Esophagus squamous epithelium (tissue), 5 donors: ENCODE measurements around the gene ETNK1. TPM values are rescaled to one million over a fixed set of nuclear protein-coding genes. Genes with fewer than 3 reads are reported as not detected.

Experiments
- DNase-seq: peaks from one replicate; lab custom pipeline; 2025; lab: John Stamatoyannopoulos, UW
- H3K27ac ChIP-seq, 4 donors: fragments of 200-600 bp; sonication (generic); one replicate each; pipeline ENCODE4 v1.5.1; 2016 to 2019; ENCODE audit warnings: mild to moderate bottlenecking in 1 of 4
- H3K27me3 ChIP-seq, 4 donors: fragments of 200-600 bp; sonication (generic); 1 replicate in 3 of 4; 2 replicates in 1 of 4; pipeline versions ENCODE4 v1.5.1 to v1.6.0; 2017 to 2021; ENCODE audit warnings: antibody characterized with exemption in 1 of 4
- H3K36me3 ChIP-seq, 3 donors: fragments of 200-600 bp; sonication (generic); one replicate each; pipeline ENCODE4 v1.5.1; 2016 to 2019
- H3K4me1 ChIP-seq, 3 donors: fragments of 200-600 bp; sonication (generic); one replicate each; pipeline ENCODE4 v1.5.1; 2017 to 2019
- H3K4me3 ChIP-seq, 4 donors: fragments of 200-600 bp; sonication (generic); 1 replicate in 3 of 4; 2 replicates in 1 of 4; pipeline ENCODE4 v1.5.1; 2016 to 2019; ENCODE audit warnings: mild to moderate bottlenecking in 2 of 4, moderate library complexity in 1 of 4
- H3K9me3 ChIP-seq, 3 donors: fragments of 200-600 bp; sonication (generic); one replicate each; pipeline ENCODE4 v1.5.1; 2016 to 2019
- POLR2A ChIP-seq, 4 donors: fragments of 450-650 bp; IDR thresholded peaks; one replicate each; pipeline ENCODE4 v1.6.1; 2017; ENCODE audit warnings: antibody characterized with exemption in 4 of 4, mild to moderate bottlenecking in 4 of 4, moderate library complexity in 3 of 4
- WGBS, 2 donors: methylation state at CpG; one replicate each; pipeline ENCODE4 v1.1.5; 2018; 5-methylcytosine and 5-hydroxymethylcytosine counted together
- intact Hi-C: fragments of 100-400 bp; cut with DNase I; formaldehyde crosslinking; loops from one replicate; pipeline ENCODE4 v1.15.0; 2022
- total RNA-seq, 4 donors: library from RNA; depleted of rRNA; stranded (reverse); fragments of >200 nt; gene quantifications; one replicate each; pipeline ENCODE4 v1.1.0, GENCODE V29; 2016
- TF ChIP-seq, protein P1 (sequence below), 6 experiments: fragments of 450-650 bp in 4 of 6; fragments of 200-600 bp in 2 of 6; sonication (generic) in 2 of 6; IDR thresholded peaks; one replicate each; pipeline ENCODE4 v1.5.1; 2016 to 2019; ENCODE audit warnings: antibody characterized with exemption in 6 of 6, mild to moderate bottlenecking in 4 of 6, moderate library complexity in 4 of 6
- donor health status: DM: yes; HTN: yes; CAD: no.

The ETNK1 gene
- total RNA-seq, 4 donors from 2014 or later, result 13.9 to 37.3 (median 28.1) TPM

DNA sequence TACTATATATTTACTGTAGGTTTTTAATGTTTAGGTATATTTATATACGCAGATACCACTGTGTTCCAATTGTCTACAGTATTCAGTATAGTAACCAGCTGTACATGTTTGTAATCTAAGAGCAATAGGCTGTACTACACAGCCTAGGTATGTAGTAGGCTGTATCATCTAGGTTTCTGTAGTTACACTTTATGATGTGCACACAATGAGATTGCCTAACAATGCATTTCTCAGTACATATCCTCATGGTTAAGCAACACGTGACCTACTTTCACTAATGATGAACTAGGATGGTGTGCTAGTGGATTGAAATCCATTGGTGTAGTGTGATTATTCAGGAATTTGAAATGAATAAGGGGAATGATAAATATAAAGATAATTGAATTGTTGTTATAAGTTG is 77.7 kb downstream of the ETNK1 start:
- WGBS, 2 donors, result 77 to 89% methylated on average over 2 of the region's 2 CpGs
- H3K27ac ChIP-seq, result no peak overlapping the region
- H3K4me3 ChIP-seq, result no peak overlapping the region
- H3K4me1 ChIP-seq, result peaks cover 0 to 5% (median 0%) of the 10 kb centered on the region in 3 donors
- H3K36me3 ChIP-seq, result no peaks in the 10 kb centered on the region
- intact Hi-C loops, result no loop called here
- no peaks in the 10 kb centered on the region for H3K9me3 ChIP-seq
- DNase-seq, result no peak
- no peak for TF ChIP-seq POLR2A (IDR thresholded peaks at IDR 0.05)
- TF ChIP-seq, protein P1, sequence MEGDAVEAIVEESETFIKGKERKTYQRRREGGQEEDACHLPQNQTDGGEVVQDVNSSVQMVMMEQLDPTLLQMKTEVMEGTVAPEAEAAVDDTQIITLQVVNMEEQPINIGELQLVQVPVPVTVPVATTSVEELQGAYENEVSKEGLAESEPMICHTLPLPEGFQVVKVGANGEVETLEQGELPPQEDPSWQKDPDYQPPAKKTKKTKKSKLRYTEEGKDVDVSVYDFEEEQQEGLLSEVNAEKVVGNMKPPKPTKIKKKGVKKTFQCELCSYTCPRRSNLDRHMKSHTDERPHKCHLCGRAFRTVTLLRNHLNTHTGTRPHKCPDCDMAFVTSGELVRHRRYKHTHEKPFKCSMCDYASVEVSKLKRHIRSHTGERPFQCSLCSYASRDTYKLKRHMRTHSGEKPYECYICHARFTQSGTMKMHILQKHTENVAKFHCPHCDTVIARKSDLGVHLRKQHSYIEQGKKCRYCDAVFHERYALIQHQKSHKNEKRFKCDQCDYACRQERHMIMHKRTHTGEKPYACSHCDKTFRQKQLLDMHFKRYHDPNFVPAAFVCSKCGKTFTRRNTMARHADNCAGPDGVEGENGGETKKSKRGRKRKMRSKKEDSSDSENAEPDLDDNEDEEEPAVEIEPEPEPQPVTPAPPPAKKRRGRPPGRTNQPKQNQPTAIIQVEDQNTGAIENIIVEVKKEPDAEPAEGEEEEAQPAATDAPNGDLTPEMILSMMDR (IDR thresholded peaks at IDR 0.05), result no peak
- no peaks in the 10 kb centered on the region for H3K27me3 ChIP-seq

DNA sequence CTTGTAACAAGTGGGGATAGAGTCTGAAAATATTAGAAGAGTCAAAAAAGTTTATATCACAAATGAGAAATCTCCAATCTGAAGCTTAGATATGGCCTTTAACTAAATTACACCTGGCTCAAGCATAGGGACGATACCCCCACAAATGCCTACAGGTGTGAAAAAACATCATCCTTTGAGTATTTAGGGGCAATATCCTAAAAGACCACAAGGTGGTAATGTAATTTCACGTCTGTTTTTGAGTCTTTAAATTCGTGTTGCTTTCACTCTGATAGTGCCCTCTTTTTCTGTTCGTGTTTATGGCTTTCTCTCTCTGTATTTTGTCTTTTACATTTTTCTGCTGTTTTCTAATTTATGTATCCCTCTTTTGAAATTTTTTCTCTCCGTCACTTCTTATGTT is 84.3 kb downstream of the ETNK1 start:
- Histone ChIP-seq H3K36me3 (no peaks in the 10 kb centered on the region), H3K9me3 (no peaks in the 10 kb centered on the region), H3K4me1 (no peaks in the 10 kb centered on the region), H3K27me3 (no peaks in the 10 kb centered on the region), H3K4me3 (no peak overlapping the region), H3K27ac (no peak overlapping the region)
- no peak for DNase-seq
- 21 to 28% methylated on average over 5 of the region's 5 CpGs for WGBS, 2 donors
- intact Hi-C loops, result no loop called here
- TF ChIP-seq, protein P1 (IDR thresholded peaks at IDR 0.05), result peak in 3 of 6 experiments; percentile 27 to 45 (median 40)
- TF ChIP-seq POLR2A (IDR thresholded peaks at IDR 0.05), result no peak

DNA sequence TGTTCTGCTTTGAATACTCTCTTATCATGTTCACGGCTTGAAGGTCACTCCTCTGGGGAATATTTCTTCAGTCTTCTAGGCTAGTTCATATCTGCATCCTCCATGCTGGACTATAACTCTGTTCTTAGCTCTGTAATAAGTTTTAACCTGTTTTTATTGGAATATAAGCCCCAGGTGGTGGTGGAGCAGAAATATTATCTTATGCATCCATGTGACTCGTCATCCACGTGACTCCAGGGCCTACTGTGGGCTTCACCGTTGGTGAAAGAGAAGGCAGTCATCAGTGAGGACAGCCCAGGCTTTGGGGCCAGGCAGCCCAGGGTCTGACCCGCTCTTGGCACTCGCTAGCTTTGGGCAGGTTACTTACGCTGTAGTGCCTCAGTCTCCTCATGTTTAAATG is 87.1 kb downstream of the ETNK1 start:
- intact Hi-C loops, result no loop called here
- TF ChIP-seq, protein P1 (IDR thresholded peaks at IDR 0.05), result no peak
- no peak for TF ChIP-seq POLR2A (IDR thresholded peaks at IDR 0.05)
- no peaks in the 10 kb centered on the region for H3K4me1 ChIP-seq
- H3K27me3 ChIP-seq, result no peaks in the 10 kb centered on the region
- H3K36me3 ChIP-seq, result no peaks in the 10 kb centered on the region
- H3K27ac ChIP-seq, result no peak overlapping the region
- no peaks in the 10 kb centered on the region for H3K9me3 ChIP-seq
- DNase-seq, result no peak
- no peak overlapping the region for H3K4me3 ChIP-seq
- 67 to 89% methylated on average over 2 to 6 of the region's 7 CpGs for WGBS, 2 donors

- intact Hi-C loops, result no loop called here
- TF ChIP-seq, protein P1 (IDR thresholded peaks at IDR 0.05), result no peak
- TF ChIP-seq POLR2A (IDR thresholded peaks at IDR 0.05), result no peak
- H3K36me3 ChIP-seq, result no peaks in the 10 kb centered on the region
- no peaks in the 10 kb centered on the region for H3K4me1 ChIP-seq
- no peak overlapping the region for H3K27ac ChIP-seq
- no peak overlapping the region for H3K4me3 ChIP-seq
- no peaks in the 10 kb centered on the region for H3K9me3 ChIP-seq
- no peaks in the 10 kb centered on the region for H3K27me3 ChIP-seq
- WGBS, 2 donors, result 83 to 100% methylated on average over 1 of the region's 1 CpG
- DNase-seq, result no peak
Observed at GRCh38 chr12:22715254-22715653, 90.3 kb downstream of the ETNK1 start.

DNA sequence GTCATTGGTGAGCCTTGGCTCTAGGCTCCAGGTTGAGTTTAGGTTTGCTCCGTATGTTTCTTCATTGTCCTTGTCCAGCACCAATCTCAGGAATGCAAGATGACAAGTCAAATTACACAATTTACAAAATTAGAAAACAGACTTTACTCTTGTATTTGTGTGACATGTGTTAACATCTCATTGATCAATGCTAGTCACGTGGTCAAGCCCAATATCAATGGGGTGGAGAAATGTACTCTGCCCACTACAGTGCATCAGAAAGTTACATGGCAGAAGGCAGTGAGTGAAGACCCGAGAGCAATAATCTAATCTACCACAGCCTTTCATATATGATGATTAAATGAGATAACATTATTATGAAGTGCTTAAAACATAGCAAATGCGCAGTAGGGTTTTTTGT is 94.8 kb downstream of the ETNK1 start:
- Histone ChIP-seq H3K4me3 (no peak overlapping the region), H3K27ac (no peak overlapping the region), H3K9me3 (no peaks in the 10 kb centered on the region), H3K36me3 (no peaks in the 10 kb centered on the region), H3K4me1 (no peaks in the 10 kb centered on the region), H3K27me3 (no peaks in the 10 kb centered on the region)
- WGBS, 2 donors, result 86 to 88% methylated on average over 4 of the region's 4 CpGs
- TF ChIP-seq, protein P1 (IDR thresholded peaks at IDR 0.05), result no peak
- no peak for TF ChIP-seq POLR2A (IDR thresholded peaks at IDR 0.05)
- no peak for DNase-seq
- intact Hi-C loops, result no loop called here
